ENCODE measurements around the gene NFIA.

Gene NFIA

DNA sequence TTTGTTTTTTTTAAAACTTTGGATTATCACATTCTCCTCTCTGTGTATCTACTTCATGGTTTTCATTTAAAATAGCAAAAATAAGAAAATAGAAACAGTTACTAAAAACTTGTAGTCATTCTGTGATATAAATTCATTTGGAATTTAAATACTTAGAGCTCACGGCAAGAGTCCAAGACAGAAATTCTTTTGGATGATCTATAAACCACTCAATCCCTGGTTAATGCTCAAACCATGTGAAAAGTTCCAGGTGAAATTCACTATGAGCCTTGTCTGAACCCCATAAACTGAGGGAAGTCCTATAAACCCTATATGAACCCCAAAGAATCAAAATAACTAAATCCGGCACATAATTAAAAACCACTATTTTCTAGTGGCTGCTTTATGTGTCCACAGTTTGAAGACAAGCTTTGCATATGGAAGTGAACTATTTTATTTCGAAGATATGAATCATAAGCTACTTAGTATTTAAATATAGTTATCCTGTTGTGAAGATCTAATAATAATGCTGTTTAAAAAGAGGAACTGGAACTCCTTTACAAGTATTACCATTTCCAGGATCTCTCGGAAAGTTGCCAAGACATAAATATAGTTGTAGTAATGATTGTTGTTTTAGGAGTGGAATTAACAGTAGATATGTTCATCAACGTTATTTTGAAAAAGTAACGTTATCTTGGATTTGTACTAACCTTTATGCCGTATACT is 163.5 kb downstream of the NFIA start:
- DNase-seq (ENCODE audit: low read depth in 2 of 2), result no peak
- TF ChIP-seq, protein P1, sequence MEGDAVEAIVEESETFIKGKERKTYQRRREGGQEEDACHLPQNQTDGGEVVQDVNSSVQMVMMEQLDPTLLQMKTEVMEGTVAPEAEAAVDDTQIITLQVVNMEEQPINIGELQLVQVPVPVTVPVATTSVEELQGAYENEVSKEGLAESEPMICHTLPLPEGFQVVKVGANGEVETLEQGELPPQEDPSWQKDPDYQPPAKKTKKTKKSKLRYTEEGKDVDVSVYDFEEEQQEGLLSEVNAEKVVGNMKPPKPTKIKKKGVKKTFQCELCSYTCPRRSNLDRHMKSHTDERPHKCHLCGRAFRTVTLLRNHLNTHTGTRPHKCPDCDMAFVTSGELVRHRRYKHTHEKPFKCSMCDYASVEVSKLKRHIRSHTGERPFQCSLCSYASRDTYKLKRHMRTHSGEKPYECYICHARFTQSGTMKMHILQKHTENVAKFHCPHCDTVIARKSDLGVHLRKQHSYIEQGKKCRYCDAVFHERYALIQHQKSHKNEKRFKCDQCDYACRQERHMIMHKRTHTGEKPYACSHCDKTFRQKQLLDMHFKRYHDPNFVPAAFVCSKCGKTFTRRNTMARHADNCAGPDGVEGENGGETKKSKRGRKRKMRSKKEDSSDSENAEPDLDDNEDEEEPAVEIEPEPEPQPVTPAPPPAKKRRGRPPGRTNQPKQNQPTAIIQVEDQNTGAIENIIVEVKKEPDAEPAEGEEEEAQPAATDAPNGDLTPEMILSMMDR (IDR thresholded peaks at IDR 0.05; ENCODE audit: low read depth, low read length), result no peak
- no peak overlapping the region for H3K4me3 ChIP-seq (replicated peaks in 1 of 2; ENCODE audit: low read depth in 2 of 2, low read length in 2 of 2)

DNA sequence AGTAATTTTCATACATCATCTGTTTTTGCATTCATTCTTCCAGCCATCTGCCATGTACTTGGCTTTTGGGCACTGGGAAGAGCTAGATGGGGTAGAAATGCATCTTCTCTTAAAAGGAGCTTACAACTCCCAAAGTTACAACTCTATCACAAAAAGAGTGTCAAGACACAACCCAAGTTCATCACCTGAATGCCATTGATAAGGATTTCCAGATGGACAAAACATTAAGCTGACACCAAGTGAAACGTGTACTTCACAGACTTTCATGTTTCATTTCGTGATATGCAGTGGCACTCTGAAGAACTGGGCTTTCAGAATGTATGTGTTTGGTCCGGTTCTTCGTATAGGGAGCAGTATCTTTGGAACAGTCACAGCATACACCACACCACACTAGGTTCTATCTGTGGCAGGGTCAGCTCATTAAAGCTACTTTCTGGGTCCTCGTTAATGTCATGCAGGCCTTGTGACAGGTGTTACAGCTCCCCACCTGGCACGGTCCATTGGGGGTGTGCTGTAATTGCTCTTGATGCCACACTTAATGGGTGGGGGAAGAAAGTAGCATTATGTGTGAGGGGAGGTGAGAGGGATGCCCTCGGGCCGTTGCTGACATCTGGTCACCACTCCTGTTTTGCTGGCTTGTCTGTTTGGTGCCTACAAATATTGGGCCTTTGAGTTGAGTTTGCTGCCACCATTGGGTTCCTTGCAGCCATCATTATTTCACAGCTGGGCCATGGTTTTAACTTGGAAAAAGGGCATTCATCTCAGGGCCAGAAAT is 164.9 kb downstream of the NFIA start:
- H3K4me3 ChIP-seq (replicated peaks in 1 of 2; ENCODE audit: low read depth in 2 of 2, low read length in 2 of 2), result no peak overlapping the region
- TF ChIP-seq, protein P1 (IDR thresholded peaks at IDR 0.05; ENCODE audit: low read depth, low read length), result no peak
- no peak for DNase-seq (ENCODE audit: low read depth in 2 of 2)

DNA sequence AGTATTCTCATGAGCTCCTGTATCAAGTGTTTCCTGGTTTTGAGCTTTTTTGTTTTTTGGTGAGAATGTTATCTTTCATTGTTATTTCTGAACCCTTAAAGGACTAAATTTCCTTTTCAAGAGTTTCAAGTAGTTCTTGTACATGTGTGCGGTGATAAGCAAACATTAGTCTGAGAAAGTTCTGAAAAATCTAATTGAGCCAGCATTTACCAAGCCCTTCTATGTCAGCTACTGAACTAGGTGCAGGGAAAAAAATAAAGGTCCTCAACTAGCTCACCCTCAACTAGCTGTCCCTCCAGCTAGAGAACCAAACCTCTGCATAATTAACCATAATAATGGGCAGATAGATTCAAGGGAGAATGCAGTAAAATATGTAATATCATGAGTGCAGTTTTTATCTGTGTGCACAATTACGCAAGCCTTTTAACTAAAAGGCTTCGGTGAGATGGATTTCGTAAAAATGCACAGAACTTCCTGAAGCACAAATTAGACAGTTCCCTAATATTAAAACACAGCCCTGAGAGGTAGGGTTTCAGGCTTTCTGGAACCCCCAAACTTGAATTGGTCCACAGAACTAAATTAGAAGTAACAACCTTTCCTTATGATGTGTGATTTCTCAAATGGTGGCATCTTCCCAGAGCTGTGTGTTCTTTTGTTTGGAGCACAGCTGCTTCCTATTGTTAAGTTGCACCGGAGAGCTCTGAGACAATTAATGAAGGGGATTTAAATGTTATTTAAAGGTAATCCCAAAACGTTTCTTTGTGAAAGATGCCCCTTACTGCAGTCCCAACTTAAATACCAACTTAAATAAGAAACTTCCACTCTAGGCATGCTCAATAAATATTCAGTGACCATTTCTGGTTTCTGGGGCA is 165.8 kb downstream of the NFIA start:
- DNase-seq (ENCODE audit: low read depth in 2 of 2), result peak in 1 of 2 donors; percentile 39
- H3K4me3 ChIP-seq (replicated peaks in 1 of 2; ENCODE audit: low read depth in 2 of 2, low read length in 2 of 2), result no peak overlapping the region
- TF ChIP-seq, protein P1 (IDR thresholded peaks at IDR 0.05; ENCODE audit: low read depth, low read length), result no peak

DNA sequence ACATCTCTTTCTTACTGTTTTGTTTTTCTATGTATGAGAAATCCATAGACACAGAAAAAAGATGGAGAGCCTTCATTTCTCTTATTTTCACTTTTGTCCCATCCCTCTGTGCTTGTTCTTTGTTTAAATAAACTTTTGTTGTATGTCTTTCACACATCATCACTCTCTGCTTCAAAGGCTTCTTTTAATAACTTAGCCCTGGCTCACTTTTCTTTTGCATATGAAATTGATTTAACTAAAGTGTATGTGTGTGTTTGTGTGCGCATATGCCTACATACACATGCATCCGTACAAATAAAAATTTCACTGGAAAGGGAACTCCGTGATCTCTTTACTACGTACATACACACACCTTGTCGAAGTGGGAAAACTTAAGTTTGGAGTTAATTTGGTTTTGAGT is 168.6 kb downstream of the NFIA start:
- DNase-seq (ENCODE audit: low read depth in 2 of 2), result no peak
- no peak overlapping the region for H3K4me3 ChIP-seq (replicated peaks in 1 of 2; ENCODE audit: low read depth in 2 of 2, low read length in 2 of 2)
- TF ChIP-seq, protein P1 (IDR thresholded peaks at IDR 0.05; ENCODE audit: low read depth, low read length), result no peak

DNA sequence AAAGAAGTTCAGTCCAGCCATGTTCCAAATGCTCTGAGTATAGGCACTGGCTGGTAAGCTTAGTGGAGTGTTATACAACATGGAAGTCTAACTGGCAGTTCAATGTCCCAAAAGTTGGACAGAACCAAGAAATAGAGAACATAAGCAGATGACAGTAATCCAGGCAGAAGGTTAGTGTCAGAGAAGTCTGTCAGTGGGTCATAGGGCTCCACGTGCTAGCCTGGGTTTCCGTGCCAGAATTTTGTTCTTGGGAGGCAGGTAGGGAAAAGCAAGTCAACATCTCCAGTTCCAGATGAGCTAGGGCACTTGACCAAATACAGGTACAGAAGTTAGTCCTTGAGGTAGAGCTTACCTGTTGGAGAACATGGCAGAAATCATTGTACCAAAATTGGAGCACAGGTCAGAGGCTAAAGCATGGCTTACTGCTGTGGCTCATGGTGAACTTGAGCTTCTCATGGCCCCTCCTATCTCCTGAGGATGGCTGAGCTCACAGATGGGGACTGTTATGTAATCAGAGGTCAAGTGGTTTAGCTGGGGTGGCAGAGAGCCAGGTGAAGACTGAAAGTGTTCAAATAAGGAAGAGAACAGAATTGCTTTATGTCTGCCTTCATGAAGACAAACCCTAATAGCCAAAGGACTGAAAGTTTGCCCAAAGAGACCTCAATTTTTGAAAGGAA is 170.8 kb downstream of the NFIA start:
- H3K4me3 ChIP-seq (replicated peaks in 1 of 2; ENCODE audit: low read depth in 2 of 2, low read length in 2 of 2), result no peak overlapping the region
- TF ChIP-seq, protein P1 (IDR thresholded peaks at IDR 0.05; ENCODE audit: low read depth, low read length), result no peak
- DNase-seq (ENCODE audit: low read depth in 2 of 2), result peak; percentile 82 to 92
